Subcutaneous adipose tissue (tissue), 4 donors: ENCODE measurements around the gene SLC25A40. TPM values are rescaled to one million over a fixed set of nuclear protein-coding genes. Genes with fewer than 3 reads are reported as not detected.

Experiments
- total RNA-seq, 4 donors: library from RNA; depleted of rRNA; stranded (reverse); fragments of >200 nt; gene quantifications; one replicate each; pipeline ENCODE4 v1.1.0, GENCODE V29; 2016
- TF ChIP-seq, protein P1 (sequence below): fragments of 450-650 bp; IDR thresholded peaks from one replicate; pipeline ENCODE4 v1.5.1; 2016; ENCODE audit warnings: low read depth, mild to moderate bottlenecking, control low read depth, antibody characterized with exemption, moderate library complexity

The SLC25A40 gene
- total RNA-seq, 4 donors from 2014 or later: 7.2 to 32.1 (median 18.0) TPM

- TF ChIP-seq, protein P1, sequence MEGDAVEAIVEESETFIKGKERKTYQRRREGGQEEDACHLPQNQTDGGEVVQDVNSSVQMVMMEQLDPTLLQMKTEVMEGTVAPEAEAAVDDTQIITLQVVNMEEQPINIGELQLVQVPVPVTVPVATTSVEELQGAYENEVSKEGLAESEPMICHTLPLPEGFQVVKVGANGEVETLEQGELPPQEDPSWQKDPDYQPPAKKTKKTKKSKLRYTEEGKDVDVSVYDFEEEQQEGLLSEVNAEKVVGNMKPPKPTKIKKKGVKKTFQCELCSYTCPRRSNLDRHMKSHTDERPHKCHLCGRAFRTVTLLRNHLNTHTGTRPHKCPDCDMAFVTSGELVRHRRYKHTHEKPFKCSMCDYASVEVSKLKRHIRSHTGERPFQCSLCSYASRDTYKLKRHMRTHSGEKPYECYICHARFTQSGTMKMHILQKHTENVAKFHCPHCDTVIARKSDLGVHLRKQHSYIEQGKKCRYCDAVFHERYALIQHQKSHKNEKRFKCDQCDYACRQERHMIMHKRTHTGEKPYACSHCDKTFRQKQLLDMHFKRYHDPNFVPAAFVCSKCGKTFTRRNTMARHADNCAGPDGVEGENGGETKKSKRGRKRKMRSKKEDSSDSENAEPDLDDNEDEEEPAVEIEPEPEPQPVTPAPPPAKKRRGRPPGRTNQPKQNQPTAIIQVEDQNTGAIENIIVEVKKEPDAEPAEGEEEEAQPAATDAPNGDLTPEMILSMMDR: no peak
These were observed 765 bp downstream of the SLC25A40 start for GRCh38 chr7:87875151-87876039.

DNA sequence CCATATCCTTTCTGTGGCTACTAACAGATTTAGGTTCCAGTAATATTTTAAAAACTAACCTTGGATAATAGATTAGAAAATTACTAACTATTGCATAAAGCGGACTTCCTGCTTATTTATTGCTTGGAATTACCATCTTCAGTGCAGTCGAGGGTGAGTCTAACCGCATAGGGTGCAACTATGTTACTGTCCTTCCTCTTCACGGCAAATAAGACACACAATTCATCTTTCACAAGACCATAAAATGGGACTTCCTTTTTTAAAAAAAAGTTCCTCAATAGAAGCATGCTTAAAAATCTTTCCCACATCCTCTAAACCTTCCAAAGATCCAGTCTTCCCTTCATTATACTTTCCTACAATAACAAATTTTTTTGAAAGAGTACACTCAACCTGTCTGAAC, 2.1 kb downstream of the SLC25A40 start:
- TF ChIP-seq, protein P1: no peak

DNA sequence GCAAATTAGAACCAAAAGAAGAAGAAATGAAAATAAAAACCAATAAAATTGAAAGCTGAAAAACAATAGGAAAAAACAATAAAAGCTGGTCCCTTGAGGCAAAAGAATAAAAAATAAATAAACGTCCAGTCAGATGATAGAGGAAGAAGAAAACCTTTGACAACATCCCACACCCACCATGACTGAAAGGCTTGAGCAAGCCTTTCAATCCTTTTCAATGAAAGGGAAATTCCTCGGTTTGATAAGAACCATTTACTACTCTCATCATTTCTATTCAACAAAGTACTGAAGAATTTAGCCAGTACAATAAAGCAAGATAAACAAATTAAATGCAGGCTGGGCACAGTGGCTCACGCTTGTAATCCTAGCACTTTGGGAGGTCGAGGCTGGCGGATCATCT, 3.8 kb downstream of the SLC25A40 start:
- TF ChIP-seq, protein P1: no peak

DNA sequence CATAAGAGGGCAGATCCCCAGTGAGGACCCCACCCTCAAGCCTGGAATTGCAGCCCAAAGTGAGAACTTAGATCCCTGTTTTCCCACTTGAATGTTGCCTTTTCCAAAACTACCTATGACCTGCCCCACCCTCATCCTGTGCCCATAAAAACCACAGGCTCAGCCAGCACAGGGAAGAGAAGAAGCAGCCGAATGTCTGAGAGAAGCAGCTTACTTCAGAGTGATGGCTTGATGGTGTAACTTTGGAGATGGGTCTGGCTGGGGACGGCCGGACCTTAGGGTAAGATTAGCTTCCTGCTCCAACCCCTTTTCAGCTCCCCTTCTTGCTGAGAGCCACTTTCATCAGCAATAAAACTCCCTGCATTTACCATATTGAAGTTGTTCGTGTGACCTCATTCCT, 5.7 kb downstream of the SLC25A40 start:
- TF ChIP-seq, protein P1: no peak

- TF ChIP-seq, protein P1: no peak
These were observed 10.1 kb downstream of the SLC25A40 start for GRCh38 chr7:87866089-87866488.

DNA sequence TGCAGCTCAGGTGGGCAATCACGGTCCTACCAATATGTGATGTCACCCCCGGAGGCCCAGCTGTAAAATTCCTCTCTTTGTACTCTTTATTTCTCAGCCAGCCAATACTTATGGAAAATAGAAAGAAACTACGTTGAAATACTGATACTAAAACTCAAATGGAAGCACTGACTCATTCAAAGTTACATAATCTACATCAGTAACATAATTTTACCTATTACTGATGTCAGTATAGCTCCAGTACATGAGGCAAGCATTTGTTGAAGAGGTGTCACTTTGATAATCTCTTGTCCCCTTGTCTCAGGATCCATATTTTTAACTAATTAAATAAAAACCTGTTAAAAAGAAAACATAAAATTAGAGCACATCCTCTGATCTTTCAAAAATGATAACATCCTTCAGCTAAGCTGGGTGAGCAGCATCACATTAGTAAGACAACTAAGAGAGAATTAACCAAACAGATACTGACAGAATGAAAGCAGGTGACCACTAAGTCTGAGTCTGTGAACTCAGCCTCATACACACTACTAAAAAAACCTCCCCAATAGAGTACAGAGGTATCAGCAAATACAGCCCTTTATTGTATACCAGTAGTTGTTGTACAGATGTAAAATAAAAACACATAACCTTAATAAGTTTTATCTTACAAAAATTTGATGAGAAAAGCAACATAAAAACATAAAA, 17.6 kb downstream of the SLC25A40 start:
- TF ChIP-seq, protein P1: no peak

DNA sequence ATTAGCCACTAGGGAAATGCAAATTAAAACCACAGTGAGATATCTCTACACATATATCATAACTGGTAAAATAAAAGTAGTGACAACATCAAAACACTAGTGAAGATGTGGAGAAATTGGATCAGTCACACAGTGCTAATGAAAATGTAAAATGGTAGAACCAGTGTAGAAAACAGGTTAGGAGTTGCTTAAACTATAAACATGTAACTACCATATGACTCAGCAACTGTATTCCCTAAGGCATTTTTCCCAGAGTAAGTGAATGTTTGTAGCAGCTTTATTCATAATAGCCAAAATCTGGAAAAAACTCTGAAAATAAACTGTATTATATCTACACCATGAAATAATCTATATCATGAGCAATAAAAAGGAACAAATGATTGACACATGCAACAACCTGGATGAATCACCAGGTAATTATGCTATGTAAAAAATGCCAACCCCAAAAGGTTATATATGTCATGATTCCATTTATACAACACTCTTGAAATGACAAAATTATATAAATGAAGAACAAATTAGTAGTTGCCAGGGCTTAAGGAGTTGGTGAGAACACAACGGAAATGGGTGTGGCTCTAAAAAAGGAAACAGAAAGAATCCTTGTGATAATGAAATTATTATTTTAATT, 22.8 kb downstream of the SLC25A40 start:
- TF ChIP-seq, protein P1: no peak
